Esophagus muscularis mucosa (tissue), 4 donors: ENCODE measurements around the gene LRRTM4. TPM values are rescaled to one million over a fixed set of nuclear protein-coding genes. Genes with fewer than 3 reads are reported as not detected.
A peak's percentile ranks its signal among the peaks of the same experiment; 100 is the strongest.

ENCODE experiments used
- DNase-seq: peaks from one replicate; pipeline ENCODE4 v3.0.0-alpha.2; 2017; ENCODE audit errors: extremely low spot score
- H3K27ac ChIP-seq, 4 donors: fragments of 200-600 bp; sonication (generic); replicated peaks in 1 of 4; 1 replicate in 3 of 4; 2 replicates in 1 of 4; pipeline ENCODE4 v1.5.1; 2016 to 2019; ENCODE audit warnings: mild to moderate bottlenecking in 1 of 4
- H3K27me3 ChIP-seq, 4 donors: fragments of 200-600 bp; sonication (generic); one replicate each; pipeline versions ENCODE4 v1.5.1 to v1.6.0; 2016 to 2019
- H3K36me3 ChIP-seq, 4 donors: fragments of 200-600 bp; sonication (generic); one replicate each; pipeline ENCODE4 v1.5.1; 2016 to 2019
- H3K4me1 ChIP-seq, 4 donors: fragments of 200-600 bp; sonication (generic); one replicate each; pipeline ENCODE4 v1.5.1; 2016 to 2019
- H3K4me3 ChIP-seq, 4 donors: fragments of 200-600 bp; sonication (generic); 1 replicate in 2 of 4; 2 replicates in 2 of 4; pipeline ENCODE4 v1.5.1; 2016 to 2019; ENCODE audit warnings: mild to moderate bottlenecking in 4 of 4, moderate library complexity in 1 of 4
- H3K9me3 ChIP-seq, 4 donors: fragments of 200-600 bp; sonication (generic); 1 replicate in 3 of 4; 2 replicates in 1 of 4; pipeline ENCODE4 v1.5.1; 2016 to 2019
- EP300 ChIP-seq: sonication (generic); formaldehyde crosslinking; IDR thresholded peaks from one replicate; pipeline ENCODE4 v1.6.1; 2017; ENCODE audit warnings: antibody characterized with exemption
- POLR2A ChIP-seq: fragments of 450-650 bp; IDR thresholded peaks from one replicate; pipeline ENCODE4 v1.6.1; 2017; ENCODE audit warnings: antibody characterized with exemption, moderate library complexity, mild to moderate bottlenecking, low read depth
- POLR2AphosphoS5 ChIP-seq, 2 donors: sonication (generic); formaldehyde crosslinking; IDR thresholded peaks; one replicate each; pipeline ENCODE4 v1.6.1; 2017; ENCODE audit warnings: antibody characterized with exemption in 2 of 2
- WGBS: methylation state at CpG from one replicate; pipeline ENCODE4 v1.1.5; 2018; 5-methylcytosine and 5-hydroxymethylcytosine counted together
- intact Hi-C: fragments of 100-400 bp; cut with DNase I; formaldehyde crosslinking; loops from one replicate; pipeline ENCODE4 v1.15.1; 2023
- total RNA-seq, 4 donors: library from RNA; depleted of rRNA; stranded (reverse); fragments of >200 nt; gene quantifications; one replicate each; pipeline versions ENCODE4 v1.1.0 to v1.2.1, GENCODE V29; 2016
- TF ChIP-seq, protein P1 (sequence below), 3 experiments: fragments of 200-600 bp in 2 of 3; fragments of 450-650 bp in 1 of 3; sonication (generic) in 2 of 3; IDR thresholded peaks; one replicate each; pipeline ENCODE4 v1.5.1; 2017 to 2019; ENCODE audit warnings: antibody characterized with exemption in 3 of 3, mild to moderate bottlenecking in 2 of 3, moderate library complexity in 1 of 3

Gene LRRTM4
- total RNA-seq, 4 donors from 2014 or later: 0.17 to 0.97 (median 0.41) TPM

DNA sequence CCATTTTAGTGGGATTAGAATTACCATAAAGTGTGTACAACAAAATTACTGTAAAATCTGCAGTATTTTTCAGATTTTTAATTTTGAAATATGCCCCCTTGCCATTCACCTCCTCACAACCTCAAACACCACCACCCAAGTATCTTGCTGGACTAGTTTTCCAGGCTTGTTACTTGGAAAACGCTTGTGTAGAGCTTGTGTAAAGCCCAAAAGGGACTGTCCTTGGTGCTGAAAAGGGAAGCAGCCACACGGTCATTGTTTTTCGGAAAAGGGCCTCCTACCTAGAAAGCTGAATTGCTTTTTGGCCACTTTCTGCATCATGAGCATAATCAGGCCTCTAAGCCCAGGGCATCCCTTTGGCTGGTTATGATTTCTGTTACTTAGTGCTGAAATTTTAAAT, 563.4 kb downstream of the LRRTM4 start:
- H3K9me3 ChIP-seq: no peaks in the 10 kb centered on the region
- H3K27me3 ChIP-seq: no peaks in the 10 kb centered on the region
- H3K36me3 ChIP-seq: no peaks in the 10 kb centered on the region
- H3K27ac ChIP-seq: no peak overlapping the region
- no peak overlapping the region for H3K4me3 ChIP-seq
- intact Hi-C loops: no loop called here
- TF ChIP-seq, protein P1, sequence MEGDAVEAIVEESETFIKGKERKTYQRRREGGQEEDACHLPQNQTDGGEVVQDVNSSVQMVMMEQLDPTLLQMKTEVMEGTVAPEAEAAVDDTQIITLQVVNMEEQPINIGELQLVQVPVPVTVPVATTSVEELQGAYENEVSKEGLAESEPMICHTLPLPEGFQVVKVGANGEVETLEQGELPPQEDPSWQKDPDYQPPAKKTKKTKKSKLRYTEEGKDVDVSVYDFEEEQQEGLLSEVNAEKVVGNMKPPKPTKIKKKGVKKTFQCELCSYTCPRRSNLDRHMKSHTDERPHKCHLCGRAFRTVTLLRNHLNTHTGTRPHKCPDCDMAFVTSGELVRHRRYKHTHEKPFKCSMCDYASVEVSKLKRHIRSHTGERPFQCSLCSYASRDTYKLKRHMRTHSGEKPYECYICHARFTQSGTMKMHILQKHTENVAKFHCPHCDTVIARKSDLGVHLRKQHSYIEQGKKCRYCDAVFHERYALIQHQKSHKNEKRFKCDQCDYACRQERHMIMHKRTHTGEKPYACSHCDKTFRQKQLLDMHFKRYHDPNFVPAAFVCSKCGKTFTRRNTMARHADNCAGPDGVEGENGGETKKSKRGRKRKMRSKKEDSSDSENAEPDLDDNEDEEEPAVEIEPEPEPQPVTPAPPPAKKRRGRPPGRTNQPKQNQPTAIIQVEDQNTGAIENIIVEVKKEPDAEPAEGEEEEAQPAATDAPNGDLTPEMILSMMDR (IDR thresholded peaks at IDR 0.05): no peak
- TF ChIP-seq POLR2AphosphoS5 (IDR thresholded peaks at IDR 0.05) (no peak), POLR2A (no peak), EP300 (no peak)
- no peaks in the 10 kb centered on the region for H3K4me1 ChIP-seq
- WGBS: 26% methylated on average over 3 of the region's 3 CpGs
- no peak for DNase-seq

DNA sequence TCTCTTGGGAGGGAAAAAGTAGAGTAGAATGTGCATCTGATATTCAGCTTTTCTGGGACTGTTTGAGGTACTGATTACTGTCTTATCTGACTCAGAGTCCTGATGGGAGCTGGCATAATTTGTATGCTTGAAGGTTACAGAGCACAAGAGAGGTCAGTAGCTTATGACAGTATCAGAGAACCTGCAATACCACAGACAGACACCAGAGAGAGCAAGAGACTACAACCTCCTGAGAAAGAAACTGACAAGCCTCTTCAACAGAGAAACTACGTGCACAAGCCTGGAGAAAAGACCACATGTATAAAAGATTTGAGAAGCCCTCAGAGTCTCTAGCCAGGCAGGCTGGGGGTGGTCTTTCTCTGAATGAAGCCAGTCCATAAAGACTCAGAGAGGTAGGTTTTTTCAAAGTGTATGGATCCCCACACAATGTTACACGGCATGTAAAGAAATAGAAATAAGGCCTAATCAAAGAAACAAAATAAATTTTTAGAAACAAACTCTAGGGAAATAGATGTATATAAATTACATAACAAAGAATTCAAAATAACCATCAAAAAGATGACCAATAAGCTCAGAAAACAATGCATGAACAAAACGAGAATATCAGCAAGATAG, 568.3 kb downstream of the LRRTM4 start:
- Histone ChIP-seq H3K4me3 (no peak overlapping the region), H3K4me1 (no peaks in the 10 kb centered on the region), H3K36me3 (no peaks in the 10 kb centered on the region), H3K27me3 (no peaks in the 10 kb centered on the region), H3K27ac (no peak overlapping the region), H3K9me3 (no peaks in the 10 kb centered on the region)
- intact Hi-C loops: no loop called here
- WGBS: 59% methylated on average over 3 of the region's 3 CpGs
- no peak for DNase-seq
- TF ChIP-seq, protein P1 (IDR thresholded peaks at IDR 0.05): peak; percentile 27 to 59 (median 43)
- no peak for TF ChIP-seq POLR2A
- TF ChIP-seq EP300: no peak

DNA sequence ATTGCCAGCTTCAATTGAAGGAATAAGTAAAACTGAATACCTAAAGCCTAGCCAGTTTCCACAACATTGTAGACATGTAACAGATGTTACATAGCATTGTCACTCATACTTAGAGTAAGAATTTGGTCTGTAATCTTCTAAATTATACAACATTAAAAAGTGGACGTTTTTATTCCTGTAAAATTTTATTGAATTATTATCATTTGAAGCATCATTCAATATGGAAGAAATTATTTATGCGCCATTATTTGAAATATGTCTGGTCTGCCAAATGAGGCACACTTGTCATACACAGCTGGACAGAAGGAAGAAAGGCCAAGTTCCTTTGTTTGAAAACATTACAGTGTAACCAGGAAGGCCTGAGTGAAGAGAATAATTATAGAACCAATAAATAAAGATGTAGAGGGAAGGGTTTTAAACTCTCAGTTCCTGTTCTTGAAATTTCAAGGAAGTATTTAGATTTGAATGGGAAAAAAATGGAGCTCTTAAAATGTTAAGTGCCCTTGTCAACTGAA, 575.5 kb downstream of the LRRTM4 start:
- WGBS: 18% methylated on average over 2 of the region's 2 CpGs
- DNase-seq: no peak
- H3K27ac ChIP-seq: no peak overlapping the region
- TF ChIP-seq EP300 (no peak), POLR2A (no peak), POLR2AphosphoS5 (IDR thresholded peaks at IDR 0.05) (no peak)
- TF ChIP-seq, protein P1 (IDR thresholded peaks at IDR 0.05): no peak
- no peak overlapping the region for H3K4me3 ChIP-seq
- H3K4me1 ChIP-seq: no peaks in the 10 kb centered on the region
- H3K9me3 ChIP-seq: no peaks in the 10 kb centered on the region
- intact Hi-C loops: no loop called here
- no peaks in the 10 kb centered on the region for H3K27me3 ChIP-seq
- H3K36me3 ChIP-seq: no peaks in the 10 kb centered on the region

DNA sequence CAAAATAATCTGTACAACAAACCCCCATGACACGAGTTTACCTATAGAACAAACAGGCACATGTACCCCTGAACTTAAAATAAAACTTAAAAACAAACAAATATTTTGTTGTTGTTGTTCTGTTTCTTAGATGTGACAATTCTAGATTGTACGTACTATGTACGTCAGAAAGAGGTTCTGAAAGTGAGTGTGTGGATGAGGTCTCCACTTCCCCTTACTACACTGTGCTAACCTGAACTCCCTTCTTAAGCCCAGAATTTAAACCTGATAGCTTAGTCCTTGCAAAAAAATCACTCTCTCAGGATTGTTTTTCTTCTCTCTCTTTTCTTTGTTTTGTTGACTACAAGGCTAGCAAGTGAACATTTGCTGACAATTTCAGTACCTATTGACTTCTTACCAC, 581.6 kb downstream of the LRRTM4 start:
- Histone ChIP-seq H3K27ac (no peak overlapping the region), H3K27me3 (no peaks in the 10 kb centered on the region), H3K4me3 (no peak overlapping the region), H3K4me1 (no peaks in the 10 kb centered on the region), H3K36me3 (no peaks in the 10 kb centered on the region), H3K9me3 (no peaks in the 10 kb centered on the region)
- intact Hi-C loops: no loop called here
- no peak for DNase-seq
- 71% methylated on average over 3 of the region's 3 CpGs for WGBS
- no peak for TF ChIP-seq POLR2AphosphoS5 (IDR thresholded peaks at IDR 0.05)
- TF ChIP-seq, protein P1 (IDR thresholded peaks at IDR 0.05): no peak
- no peak for TF ChIP-seq POLR2A
- TF ChIP-seq EP300: no peak

DNA sequence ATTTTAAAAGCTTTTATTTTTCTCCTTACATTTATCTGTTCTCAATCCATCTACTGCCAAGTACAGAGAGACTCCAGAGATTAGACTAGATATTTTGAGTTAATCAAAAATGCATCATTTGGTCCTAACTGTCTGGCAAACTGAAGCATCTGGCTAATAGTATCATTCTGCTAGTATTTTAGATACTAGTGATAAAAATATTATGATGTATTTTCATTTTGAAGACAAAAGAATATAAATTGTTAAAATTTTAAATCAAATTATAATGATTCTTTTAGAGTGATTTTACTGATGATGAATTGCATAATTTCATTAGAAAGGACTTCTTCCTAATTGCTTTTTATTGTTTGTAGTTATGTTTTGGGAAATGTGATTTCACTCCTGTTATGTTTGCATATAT, 584.0 kb downstream of the LRRTM4 start:
- H3K4me1 ChIP-seq: no peaks in the 10 kb centered on the region
- DNase-seq: no peak
- no peaks in the 10 kb centered on the region for H3K36me3 ChIP-seq
- no peak for TF ChIP-seq POLR2A
- no peak for TF ChIP-seq EP300
- TF ChIP-seq, protein P1 (IDR thresholded peaks at IDR 0.05): no peak
- no peak for TF ChIP-seq POLR2AphosphoS5 (IDR thresholded peaks at IDR 0.05)
- H3K4me3 ChIP-seq: no peak overlapping the region
- no peaks in the 10 kb centered on the region for H3K27me3 ChIP-seq
- intact Hi-C loops: no loop called here
- H3K27ac ChIP-seq: no peak overlapping the region
- no peaks in the 10 kb centered on the region for H3K9me3 ChIP-seq
